ENCODE measurements around the gene TRIM44. TPM values are rescaled to one million over a fixed set of nuclear protein-coding genes. Genes with fewer than 3 reads are reported as not detected.
"Not testable (repeated sequence)": the region's sequence is repeated elsewhere in the genome, so short reads cannot be mapped to it uniquely, and the experiment has no call there.

Gene TRIM44
- total RNA-seq, 2 donors from 2014 or later = 56.5 to 67.6 TPM

- intact Hi-C loops (cut with DNase I) = loop anchor here in 1 of 2 donors (10.0 kb wide), 2 partner anchors 299 to 439 kb away; no protein-coding TSS in a partner anchor
- DNase-seq (ENCODE audit: low spot score) = no peak
Measured at GRCh38 chr11:35825386-35825785, 162.8 kb downstream of the TRIM44 start.

- no peak for DNase-seq (ENCODE audit: low spot score)
- intact Hi-C loops (cut with DNase I) = loop anchor here in 1 of 2 donors (10.0 kb wide), 2 partner anchors 299 to 439 kb away; no protein-coding TSS in a partner anchor
Measured at GRCh38 chr11:35826006-35826405, 163.4 kb downstream of the TRIM44 start.

GRCh38 chr11:35826949-35827348 lies 164.4 kb downstream of the TRIM44 start:
- DNase-seq (ENCODE audit: low spot score) = no peak
- intact Hi-C loops (cut with DNase I) = loop anchor here in 1 of 2 donors (10.0 kb wide), 2 partner anchors 298 to 438 kb away; no protein-coding TSS in a partner anchor

GRCh38 chr11:35836205-35836604 lies 173.6 kb downstream of the TRIM44 start:
- DNase-seq (ENCODE audit: low spot score) = no peak
- intact Hi-C loops (cut with DNase I) = loop anchor here in 1 of 2 donors (10.0 kb wide), 1 partner anchor 419 kb away; no protein-coding TSS in a partner anchor

GRCh38 chr11:35838071-35838470 lies 175.5 kb downstream of the TRIM44 start:
- intact Hi-C loops (cut with DNase I) = loop anchor here in 1 of 2 donors (10.0 kb wide), 1 partner anchor 417 kb away; no protein-coding TSS in a partner anchor
- DNase-seq (ENCODE audit: low spot score) = no peak

- intact Hi-C loops (cut with DNase I) = loop anchor here in 1 of 2 donors (10.0 kb wide), 1 partner anchor 416 kb away; no protein-coding TSS in a partner anchor
- not testable (repeated sequence) for DNase-seq (ENCODE audit: low spot score)
Measured at GRCh38 chr11:35838697-35839367, 176.3 kb downstream of the TRIM44 start.

- no peak for DNase-seq (ENCODE audit: low spot score)
Measured at GRCh38 chr11:35839368-35840161, 177.0 kb downstream of the TRIM44 start.

GRCh38 chr11:35841733-35842132 lies 179.2 kb downstream of the TRIM44 start:
- DNase-seq (ENCODE audit: low spot score) = no peak
- intact Hi-C loops (cut with DNase I) = no loop called here

More at GRCh38 chr11:35839368-35840161, 177.0 kb downstream of the TRIM44 start:
- intact Hi-C loops (cut with DNase I) = loop anchor here in 1 of 2 donors (10.0 kb wide), 1 partner anchor 415 kb away; no protein-coding TSS in a partner anchor

GRCh38 chr11:35842958-35843357 lies 180.4 kb downstream of the TRIM44 start:
- intact Hi-C loops (cut with DNase I) = no loop called here
- DNase-seq (ENCODE audit: low spot score) = no peak

- intact Hi-C loops (cut with DNase I) = no loop called here
- DNase-seq (ENCODE audit: low spot score) = no peak
Measured at GRCh38 chr11:35844579-35844978, 182.0 kb downstream of the TRIM44 start.

- DNase-seq (ENCODE audit: low spot score) = no peak
- intact Hi-C loops (cut with DNase I) = loop anchor here in 1 of 2 donors (5.0 kb wide), 1 partner anchor 64 kb away; no protein-coding TSS in a partner anchor
Measured at GRCh38 chr11:35845860-35846259, 183.3 kb downstream of the TRIM44 start.

GRCh38 chr11:35846874-35847273 lies 184.3 kb downstream of the TRIM44 start:
- intact Hi-C loops (cut with DNase I) = loop anchor here in 1 of 2 donors (5.0 kb wide), 1 partner anchor 65 kb away; no protein-coding TSS in a partner anchor
- DNase-seq (ENCODE audit: low spot score) = no peak

- intact Hi-C loops (cut with DNase I) = loop anchor here in 1 of 2 donors (5.0 kb wide), 1 partner anchor 65 kb away; no protein-coding TSS in a partner anchor
- DNase-seq (ENCODE audit: low spot score) = no peak
Measured at GRCh38 chr11:35847473-35847872, 184.9 kb downstream of the TRIM44 start.

GRCh38 chr11:35848616-35849015 lies 186.0 kb downstream of the TRIM44 start:
- no peak for DNase-seq (ENCODE audit: low spot score)
- intact Hi-C loops (cut with DNase I) = loop anchor here in 1 of 2 donors (5.0 kb wide), 1 partner anchor 66 kb away; no protein-coding TSS in a partner anchor

GRCh38 chr11:35850191-35850590 lies 187.6 kb downstream of the TRIM44 start:
- intact Hi-C loops (cut with DNase I) = no loop called here
- no peak for DNase-seq (ENCODE audit: low spot score)

GRCh38 chr11:35851342-35851741 lies 188.8 kb downstream of the TRIM44 start:
- intact Hi-C loops (cut with DNase I) = no loop called here

GRCh38 chr11:35852056-35852455 lies 189.5 kb downstream of the TRIM44 start:
- intact Hi-C loops (cut with DNase I) = no loop called here
- DNase-seq (ENCODE audit: low spot score) = no peak

More at GRCh38 chr11:35851342-35851741, 188.8 kb downstream of the TRIM44 start:
- DNase-seq (ENCODE audit: low spot score) = no peak

- DNase-seq (ENCODE audit: low spot score) = no peak
- intact Hi-C loops (cut with DNase I) = no loop called here
Measured at GRCh38 chr11:35853971-35854370, 191.4 kb downstream of the TRIM44 start.

- DNase-seq (ENCODE audit: low spot score) = no peak
- intact Hi-C loops (cut with DNase I) = no loop called here
Measured at GRCh38 chr11:35855671-35856070, 193.1 kb downstream of the TRIM44 start.

GRCh38 chr11:35856259-35856658 lies 193.7 kb downstream of the TRIM44 start:
- intact Hi-C loops (cut with DNase I) = no loop called here
- no peak for DNase-seq (ENCODE audit: low spot score)

All from posterior vena cava (tissue), 2 donors.